ENCODE results near the gene WNK2.

DNA sequence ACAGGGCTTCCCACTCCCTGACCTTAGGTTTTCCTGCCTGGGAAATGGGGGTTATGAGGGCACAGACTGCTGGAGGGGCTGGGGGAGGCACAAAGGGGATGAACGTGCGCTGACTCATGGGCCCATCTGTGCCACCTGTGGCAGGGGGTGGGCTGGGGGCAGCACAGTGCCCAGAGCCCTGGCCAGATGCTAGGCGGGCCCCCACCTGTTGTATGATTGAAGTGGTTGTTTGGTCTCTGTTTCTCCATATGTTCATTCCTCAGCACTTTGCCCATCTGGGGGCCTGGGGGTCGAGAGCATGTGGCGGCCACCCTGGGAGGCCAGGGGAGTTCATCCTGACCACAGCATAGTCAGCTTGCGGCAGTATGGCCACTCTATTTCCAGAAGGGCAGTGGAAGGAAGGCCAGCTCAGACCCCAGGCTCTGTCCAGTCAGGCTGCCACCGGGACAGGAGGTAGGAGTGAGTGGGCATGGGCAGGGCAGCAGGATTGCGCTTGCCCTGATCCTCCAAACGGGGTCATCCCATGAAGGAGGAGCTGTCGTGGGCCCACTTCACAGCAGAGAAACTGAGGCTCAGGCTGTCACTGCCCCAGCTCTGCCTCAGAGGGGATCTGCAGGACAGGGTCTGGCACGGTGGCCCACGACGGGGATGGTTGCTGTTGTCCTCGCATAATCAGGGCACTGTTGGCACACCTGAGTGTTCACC lies 49.0 kb upstream of the WNK2 start:
- TF ChIP-seq, protein P1, sequence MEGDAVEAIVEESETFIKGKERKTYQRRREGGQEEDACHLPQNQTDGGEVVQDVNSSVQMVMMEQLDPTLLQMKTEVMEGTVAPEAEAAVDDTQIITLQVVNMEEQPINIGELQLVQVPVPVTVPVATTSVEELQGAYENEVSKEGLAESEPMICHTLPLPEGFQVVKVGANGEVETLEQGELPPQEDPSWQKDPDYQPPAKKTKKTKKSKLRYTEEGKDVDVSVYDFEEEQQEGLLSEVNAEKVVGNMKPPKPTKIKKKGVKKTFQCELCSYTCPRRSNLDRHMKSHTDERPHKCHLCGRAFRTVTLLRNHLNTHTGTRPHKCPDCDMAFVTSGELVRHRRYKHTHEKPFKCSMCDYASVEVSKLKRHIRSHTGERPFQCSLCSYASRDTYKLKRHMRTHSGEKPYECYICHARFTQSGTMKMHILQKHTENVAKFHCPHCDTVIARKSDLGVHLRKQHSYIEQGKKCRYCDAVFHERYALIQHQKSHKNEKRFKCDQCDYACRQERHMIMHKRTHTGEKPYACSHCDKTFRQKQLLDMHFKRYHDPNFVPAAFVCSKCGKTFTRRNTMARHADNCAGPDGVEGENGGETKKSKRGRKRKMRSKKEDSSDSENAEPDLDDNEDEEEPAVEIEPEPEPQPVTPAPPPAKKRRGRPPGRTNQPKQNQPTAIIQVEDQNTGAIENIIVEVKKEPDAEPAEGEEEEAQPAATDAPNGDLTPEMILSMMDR (IDR thresholded peaks at IDR 0.05; ENCODE audit: low read depth, low read length): no peak
- no peak for TF ChIP-seq MYC (IDR thresholded peaks at IDR 0.05; ENCODE audit: low read depth, low read length)
- no peak for TF ChIP-seq POLR2A (IDR thresholded peaks at IDR 0.05; ENCODE audit: extremely low read depth, insufficient read length)
- TF ChIP-seq MAX (IDR thresholded peaks at IDR 0.05; ENCODE audit: low read depth, low read length): no peak
